HG02588 (cell line): Measurements from ENCODE around the gene KNOP1.
"Not testable (repeated sequence)": the region's sequence is repeated elsewhere in the genome, so short reads cannot be mapped to it uniquely, and the experiment has no call there.

Source experiments
- ATAC-seq: cut with Tn5 transposase; IDR thresholded peaks from one replicate; pipeline ENCODE4 v1.9.1; 2021; ENCODE audit warnings: mild to moderate bottlenecking, moderate library complexity; ENCODE audit not compliant: unreplicated experiment

KNOP1 gene

GRCh38 chr16:19743816-19744159 lies 25.8 kb upstream of the KNOP1 start:
- ATAC-seq, result no peak

- ATAC-seq, result no peak
Measured at GRCh38 chr16:19741354-19741753, 23.3 kb upstream of the KNOP1 start.

GRCh38 chr16:19737306-19738038 lies 19.4 kb upstream of the KNOP1 start:
- ATAC-seq, result no peak

- no peak for ATAC-seq
Measured at GRCh38 chr16:19735074-19735867, 17.2 kb upstream of the KNOP1 start.

GRCh38 chr16:19733551-19733950 lies 15.5 kb upstream of the KNOP1 start:
- no peak for ATAC-seq

GRCh38 chr16:19728636-19728965 lies 10.6 kb upstream of the KNOP1 start:
- ATAC-seq, result no peak

GRCh38 chr16:19722981-19723380 lies 5.0 kb upstream of the KNOP1 start:
- ATAC-seq, result no peak

GRCh38 chr16:19722269-19722952 lies 4.4 kb upstream of the KNOP1 start:
- no peak for ATAC-seq

- no peak for ATAC-seq
Measured at GRCh38 chr16:19718624-19718965, 568 bp upstream of the KNOP1 start.

- no peak for ATAC-seq
Measured at GRCh38 chr16:19717314-19717713, 713 bp downstream of the KNOP1 start.

GRCh38 chr16:19716728-19717127 lies 1.3 kb downstream of the KNOP1 start:
- not testable (repeated sequence) for ATAC-seq

GRCh38 chr16:19716183-19716582 lies 1.8 kb downstream of the KNOP1 start:
- ATAC-seq, result no peak

GRCh38 chr16:19715566-19715965 lies 2.5 kb downstream of the KNOP1 start:
- no peak for ATAC-seq

GRCh38 chr16:19713697-19714096 lies 4.3 kb downstream of the KNOP1 start:
- ATAC-seq, result no peak

GRCh38 chr16:19712418-19713058 lies 5.5 kb downstream of the KNOP1 start:
- ATAC-seq, result no peak

- no peak for ATAC-seq
Measured at GRCh38 chr16:19711643-19712042, 6.4 kb downstream of the KNOP1 start.

GRCh38 chr16:19710991-19711545 lies 7.0 kb downstream of the KNOP1 start:
- ATAC-seq, result no peak

GRCh38 chr16:19710191-19710908 lies 7.7 kb downstream of the KNOP1 start:
- no peak for ATAC-seq

GRCh38 chr16:19709381-19710136 lies 8.5 kb downstream of the KNOP1 start:
- ATAC-seq, result no peak
